ENCODE results near the gene PKDREJ. TPM values are rescaled to one million over a fixed set of nuclear protein-coding genes. Genes with fewer than 3 reads are reported as not detected.
"Not testable (repeated sequence)": the region's sequence is repeated elsewhere in the genome, so short reads cannot be mapped to it uniquely, and the experiment has no call there.

Gene PKDREJ
- total RNA-seq = under 1 TPM; 0.03 to 0.06 TPM
- polyA plus RNA-seq = under 1 TPM; 0.02 TPM
- long read RNA-seq, donor 1, partial matches to known transcripts = 0 of 7 reads
- long read RNA-seq, donor 1, other reads (novel, unspliced or antisense) = 7 of 7 reads
- long read RNA-seq, donor 2 = 0 reads
- long read RNA-seq, donor 3 = 0 reads
- long read RNA-seq, donor 4, full-length matches to known transcripts = 1 of 36 reads
- long read RNA-seq, donor 4, partial matches to known transcripts = 35 of 36 reads
- long read RNA-seq, donor 4, other reads (novel, unspliced or antisense) = 0 of 36 reads
- long read RNA-seq, donor 5 = 0 reads

DNA sequence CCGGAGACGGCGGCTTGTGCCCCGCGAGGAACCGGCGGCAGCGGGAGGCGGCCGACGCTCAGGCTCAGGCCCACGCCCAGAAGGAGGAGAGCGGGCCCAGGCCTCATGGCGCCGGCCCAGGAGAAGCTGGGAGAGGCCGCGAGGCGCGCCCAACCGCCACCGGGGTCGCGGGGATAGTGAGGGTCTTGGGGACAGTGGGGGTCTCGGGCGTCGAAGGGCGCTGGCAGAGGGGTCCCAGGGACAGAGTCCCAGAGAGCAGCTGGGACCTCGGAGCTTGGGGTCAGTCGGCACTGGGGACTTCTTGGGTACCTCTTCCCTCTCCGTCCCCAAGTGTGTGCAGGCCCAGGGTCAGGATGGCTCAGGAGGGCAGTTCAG is at the start of gene PKDREJ:
TSS of gene PKDREJ (minus strand) at position 128 of the 375 bp plus-strand sequence. CDS start at position 107, 21 bp downstream.
- Histone ChIP-seq H3K4me3 (peak within 1 kb of the TSS; percentile 38), H3K27ac (ENCODE audit: low read depth in 1 of 2, low read length in 1 of 2) (no peak within 1 kb of the TSS), H3K4me1 (ENCODE audit: control insufficient read depth in 5 of 5, insufficient read depth in 5 of 5, low read length in 5 of 5) (peaks cover 0 to 8% (median 3%) of the 10 kb centered on the region in 5 donors), H3K9me3 (ENCODE audit: control insufficient read depth in 4 of 4, insufficient read depth in 3 of 4, low read length in 3 of 4) (peaks cover 0 to 8% (median 0%) of the 10 kb centered on the region in 4 donors), H3K27me3 (ENCODE audit: control insufficient read depth in 3 of 3, insufficient read depth in 3 of 3, low read length in 2 of 3) (peaks cover 0 to 31% (median 19%) of the 10 kb centered on the region in 3 donors), H3K36me3 (ENCODE audit: control insufficient read depth in 4 of 4, insufficient read depth in 4 of 4, low read length in 4 of 4) (no peaks in the 10 kb centered on the region), H3K9ac (ENCODE audit: insufficient read depth in 1 of 2, low read length in 2 of 2) (no peak within 1 kb of the TSS)
- no peak for ATAC-seq (ENCODE audit: insufficient read depth, low FRiP score)
- WGBS, 2 donors = 49 to 58% methylated on average over 23 to 30 of the region's 30 CpGs
- no peak for DNase-seq
- TF ChIP-seq CTCF (IDR thresholded peaks at IDR 0.05; ENCODE audit: control extremely low read depth, extremely low read depth) = no peak

GRCh38 chr22:46312848-46313247 is 49.7 kb upstream of the PKDREJ start:
- not testable (repeated sequence) for DNase-seq; H3K9ac ChIP-seq (ENCODE audit: insufficient read depth in 1 of 2, low read length in 2 of 2); H3K4me3 ChIP-seq; H3K9me3 ChIP-seq (ENCODE audit: control insufficient read depth in 4 of 4, insufficient read depth in 3 of 4, low read length in 3 of 4); H3K27ac ChIP-seq (ENCODE audit: low read depth in 1 of 2, low read length in 1 of 2); H3K27me3 ChIP-seq (ENCODE audit: control insufficient read depth in 3 of 3, insufficient read depth in 3 of 3, low read length in 2 of 3); H3K36me3 ChIP-seq (ENCODE audit: control insufficient read depth in 4 of 4, insufficient read depth in 4 of 4, low read length in 4 of 4); ATAC-seq (ENCODE audit: insufficient read depth, low FRiP score); H3K4me1 ChIP-seq (ENCODE audit: control insufficient read depth in 5 of 5, insufficient read depth in 5 of 5, low read length in 5 of 5)
- WGBS, 2 donors = 95 to 99% methylated on average over 1 to 2 of the region's 2 CpGs

DNA sequence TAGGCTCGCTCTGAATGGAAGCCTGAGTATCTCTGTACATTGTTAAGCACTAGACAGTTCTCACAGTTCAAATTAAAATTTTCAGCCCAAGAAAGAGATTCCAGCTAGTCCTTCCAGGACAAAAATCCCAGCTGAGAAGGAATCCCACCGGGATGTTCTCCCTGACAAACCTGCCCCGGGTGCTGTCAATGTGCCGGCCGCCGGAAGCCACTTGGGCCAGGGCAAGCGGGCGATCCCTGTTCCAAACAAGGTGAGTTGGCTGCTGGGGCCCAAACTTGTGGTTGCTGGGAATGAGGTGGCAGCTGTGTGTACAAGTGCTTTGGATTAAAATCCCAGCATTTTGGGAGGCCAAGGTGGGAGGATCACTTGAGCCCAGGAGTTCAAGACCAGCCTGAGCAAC is 48.9 kb upstream of the PKDREJ start:
- H3K27me3 ChIP-seq (ENCODE audit: control insufficient read depth in 3 of 3, insufficient read depth in 3 of 3, low read length in 2 of 3) = no peaks in the 10 kb centered on the region
- no peak overlapping the region for H3K27ac ChIP-seq (ENCODE audit: low read depth in 1 of 2, low read length in 1 of 2)
- H3K9me3 ChIP-seq (ENCODE audit: control insufficient read depth in 4 of 4, insufficient read depth in 3 of 4, low read length in 3 of 4) = no peaks in the 10 kb centered on the region
- no peak for TF ChIP-seq CTCF (IDR thresholded peaks at IDR 0.05; ENCODE audit: control extremely low read depth, extremely low read depth)
- no peak overlapping the region for H3K9ac ChIP-seq (ENCODE audit: insufficient read depth in 1 of 2, low read length in 2 of 2)
- H3K4me3 ChIP-seq = no peak overlapping the region
- WGBS, 2 donors = 96 to 98% methylated on average over 8 of the region's 8 CpGs
- H3K36me3 ChIP-seq (ENCODE audit: control insufficient read depth in 4 of 4, insufficient read depth in 4 of 4, low read length in 4 of 4) = peaks cover 0 to 10% (median 3%) of the 10 kb centered on the region in 4 donors
- DNase-seq (no peak), ATAC-seq (ENCODE audit: insufficient read depth, low FRiP score) (no peak)
- no peaks in the 10 kb centered on the region for H3K4me1 ChIP-seq (ENCODE audit: control insufficient read depth in 5 of 5, insufficient read depth in 5 of 5, low read length in 5 of 5)

DNA sequence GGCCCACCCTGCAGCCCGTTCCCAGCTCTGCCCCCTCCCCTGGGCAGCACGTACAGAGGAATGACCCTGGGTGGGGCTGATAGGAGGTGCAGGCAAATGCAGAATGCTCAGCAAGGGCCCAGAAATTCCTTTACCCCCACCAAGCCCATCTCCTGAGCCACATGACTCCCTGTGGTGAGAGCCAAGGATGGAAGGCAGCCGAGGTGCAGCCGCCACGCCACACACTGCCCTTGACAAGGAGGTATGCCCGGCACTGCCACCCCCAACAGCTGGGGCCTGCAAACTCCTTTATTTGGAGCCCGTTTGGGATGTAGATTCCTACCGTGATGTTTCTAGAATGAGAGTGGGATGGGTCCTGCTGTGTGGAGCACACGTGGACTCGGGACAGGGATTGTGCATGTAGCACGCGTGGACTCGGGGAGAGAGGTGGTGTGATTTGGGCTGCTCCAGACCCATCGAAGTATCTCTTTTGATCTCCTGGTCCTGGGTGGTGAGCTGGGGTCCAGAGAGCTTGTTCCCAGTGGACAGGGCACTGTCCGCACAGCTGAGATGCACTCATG is 46.5 kb upstream of the PKDREJ start:
- H3K4me3 ChIP-seq = no peak overlapping the region
- 96 to 99% methylated on average over 15 of the region's 15 CpGs for WGBS, 2 donors
- H3K36me3 ChIP-seq (ENCODE audit: control insufficient read depth in 4 of 4, insufficient read depth in 4 of 4, low read length in 4 of 4) = peaks cover 0 to 7% (median 3%) of the 10 kb centered on the region in 4 donors
- H3K9ac ChIP-seq (ENCODE audit: insufficient read depth in 1 of 2, low read length in 2 of 2) = no peak overlapping the region
- no peaks in the 10 kb centered on the region for H3K27me3 ChIP-seq (ENCODE audit: control insufficient read depth in 3 of 3, insufficient read depth in 3 of 3, low read length in 2 of 3)
- H3K4me1 ChIP-seq (ENCODE audit: control insufficient read depth in 5 of 5, insufficient read depth in 5 of 5, low read length in 5 of 5) = no peaks in the 10 kb centered on the region
- no peaks in the 10 kb centered on the region for H3K9me3 ChIP-seq (ENCODE audit: control insufficient read depth in 4 of 4, insufficient read depth in 3 of 4, low read length in 3 of 4)
- DNase-seq = no peak
- TF ChIP-seq CTCF (IDR thresholded peaks at IDR 0.05; ENCODE audit: control extremely low read depth, extremely low read depth) = no peak
- H3K27ac ChIP-seq (ENCODE audit: low read depth in 1 of 2, low read length in 1 of 2) = no peak overlapping the region
- no peak for ATAC-seq (ENCODE audit: insufficient read depth, low FRiP score)

Measured in lung (tissue), 16 donors.